HG03342 (cell line): ENCODE results near the gene POLD3.

Experiments used
- ATAC-seq: cut with Tn5 transposase; IDR thresholded peaks from one replicate; pipeline ENCODE4 v1.9.1; 2021; ENCODE audit warnings: mild to moderate bottlenecking, moderate library complexity; ENCODE audit not compliant: unreplicated experiment

POLD3 gene, protein sequence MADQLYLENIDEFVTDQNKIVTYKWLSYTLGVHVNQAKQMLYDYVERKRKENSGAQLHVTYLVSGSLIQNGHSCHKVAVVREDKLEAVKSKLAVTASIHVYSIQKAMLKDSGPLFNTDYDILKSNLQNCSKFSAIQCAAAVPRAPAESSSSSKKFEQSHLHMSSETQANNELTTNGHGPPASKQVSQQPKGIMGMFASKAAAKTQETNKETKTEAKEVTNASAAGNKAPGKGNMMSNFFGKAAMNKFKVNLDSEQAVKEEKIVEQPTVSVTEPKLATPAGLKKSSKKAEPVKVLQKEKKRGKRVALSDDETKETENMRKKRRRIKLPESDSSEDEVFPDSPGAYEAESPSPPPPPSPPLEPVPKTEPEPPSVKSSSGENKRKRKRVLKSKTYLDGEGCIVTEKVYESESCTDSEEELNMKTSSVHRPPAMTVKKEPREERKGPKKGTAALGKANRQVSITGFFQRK

DNA sequence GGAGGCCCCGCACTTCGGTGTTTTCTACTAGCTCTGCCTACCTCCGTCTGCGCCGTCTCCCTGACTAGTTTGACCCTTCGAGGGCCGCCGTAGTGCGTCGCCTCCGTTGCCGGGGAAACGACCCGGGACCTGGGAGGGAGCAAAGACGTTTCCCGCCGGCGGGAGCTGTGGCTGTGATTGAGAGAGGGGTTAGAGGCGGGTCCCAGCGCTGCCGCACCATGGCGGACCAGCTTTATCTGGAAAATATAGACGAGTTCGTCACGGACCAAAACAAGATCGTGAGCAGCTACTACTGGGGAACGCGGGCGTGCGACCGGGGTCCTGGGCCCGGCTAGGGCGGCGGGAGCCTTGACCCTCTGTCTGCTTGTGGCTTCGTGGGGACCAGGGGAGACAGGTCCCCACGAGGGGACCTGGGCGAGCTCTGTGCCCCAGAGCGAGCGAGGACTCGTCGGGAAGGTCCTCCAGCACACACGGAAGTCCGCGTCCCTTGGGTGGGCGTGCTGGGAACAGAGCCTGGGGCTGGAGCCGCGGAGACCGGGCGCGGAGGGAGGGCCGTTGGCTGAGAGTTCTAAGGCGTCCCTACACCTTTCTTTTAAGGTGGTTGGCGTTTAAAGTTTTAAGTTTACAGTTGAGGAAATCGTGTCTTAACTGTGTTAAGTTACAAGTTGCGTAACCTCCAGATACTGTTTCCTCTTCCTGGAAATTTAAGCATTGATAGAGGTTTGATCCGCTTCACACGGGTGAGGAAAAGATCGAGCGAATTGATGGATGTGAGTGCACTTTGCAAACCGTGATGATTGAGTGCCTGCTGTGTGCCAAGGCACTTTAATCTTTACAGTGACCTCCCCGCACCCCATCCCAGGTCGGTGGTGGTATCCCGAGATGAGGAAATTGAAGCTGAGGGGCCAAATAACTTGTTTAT is at the start of gene POLD3:
Gene POLD3, plus strand, starts transcription at position 142 of the 922 bp plus-strand sequence. Its CDS starts 77 bp downstream, at position 219.
- peak; percentile 86 for ATAC-seq

DNA sequence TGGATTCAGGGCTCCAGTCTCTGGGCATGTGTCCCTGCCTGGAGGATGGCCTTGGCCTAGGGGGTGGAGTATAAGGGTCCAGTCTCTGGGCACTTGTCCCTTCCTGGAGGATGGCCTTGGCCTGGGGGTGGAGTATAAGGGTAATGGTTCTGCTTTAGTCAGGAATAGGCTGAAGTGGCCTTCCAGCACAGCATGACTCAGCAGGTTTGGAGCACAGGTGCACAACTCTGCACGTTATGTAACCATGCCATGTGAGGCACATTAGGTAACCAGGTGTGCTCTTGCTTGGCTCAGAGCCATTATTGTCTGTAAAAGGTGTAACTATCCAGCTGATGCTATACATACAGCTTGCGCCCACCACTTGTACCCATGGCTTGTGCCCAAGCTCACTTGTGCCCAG is 48.4 kb upstream of the POLD3 start:
- ATAC-seq, result no peak

DNA sequence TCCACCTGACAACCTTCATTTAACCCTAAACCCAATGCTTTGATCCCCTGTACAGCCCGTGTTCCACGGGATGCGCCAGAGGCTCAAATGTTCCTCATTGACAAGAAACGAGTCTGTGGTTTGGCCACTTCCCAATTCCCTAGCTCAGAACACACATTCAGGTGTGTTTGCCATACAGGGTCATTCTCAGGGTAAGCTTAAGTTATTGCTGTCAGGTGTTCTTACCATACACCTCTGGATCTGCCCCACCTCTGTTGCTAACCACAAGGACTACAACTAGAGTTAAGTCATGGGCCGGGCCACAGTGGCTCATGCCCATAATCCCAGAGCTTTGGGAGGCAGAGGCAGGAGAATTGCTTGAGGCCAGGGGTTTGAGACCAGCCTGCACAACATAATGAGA is 45.6 kb upstream of the POLD3 start:
- no peak for ATAC-seq

DNA sequence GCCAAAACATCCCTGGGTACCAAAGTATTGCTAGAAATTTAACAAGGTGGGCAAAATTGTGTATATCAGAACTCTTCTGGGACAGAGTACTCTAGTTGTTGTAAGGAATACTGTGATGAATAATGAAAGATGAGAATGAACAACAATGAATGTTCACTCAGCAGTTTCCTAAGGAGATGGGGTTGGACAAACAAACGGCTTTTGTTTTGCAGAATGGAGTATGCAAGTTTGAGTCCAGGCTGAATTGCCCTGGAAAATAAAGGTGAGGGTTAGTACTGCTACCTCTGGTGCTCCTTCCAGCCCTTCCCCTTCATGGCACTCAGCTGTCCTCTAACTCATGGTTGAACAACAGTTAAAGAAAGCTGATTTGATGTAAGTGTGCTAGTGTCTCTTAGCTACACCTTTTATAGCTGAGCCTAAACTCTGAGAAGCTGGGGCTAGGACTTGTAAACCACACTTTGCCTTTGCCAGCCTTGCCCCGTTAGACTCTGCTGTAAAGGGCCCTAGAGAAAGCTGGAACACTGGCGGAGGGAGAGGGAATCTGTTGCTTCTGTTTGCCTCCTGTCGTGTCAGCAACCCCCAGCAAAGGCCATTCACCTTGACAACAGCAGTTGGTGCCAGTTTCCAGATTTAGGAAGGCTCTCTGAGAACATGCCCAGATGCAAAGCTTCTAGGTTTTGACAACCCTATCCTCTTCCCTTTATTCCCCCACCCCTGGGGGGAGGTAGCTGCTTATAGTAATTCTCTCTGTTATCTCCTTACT is 41.2 kb upstream of the POLD3 start:
- ATAC-seq, result no peak

DNA sequence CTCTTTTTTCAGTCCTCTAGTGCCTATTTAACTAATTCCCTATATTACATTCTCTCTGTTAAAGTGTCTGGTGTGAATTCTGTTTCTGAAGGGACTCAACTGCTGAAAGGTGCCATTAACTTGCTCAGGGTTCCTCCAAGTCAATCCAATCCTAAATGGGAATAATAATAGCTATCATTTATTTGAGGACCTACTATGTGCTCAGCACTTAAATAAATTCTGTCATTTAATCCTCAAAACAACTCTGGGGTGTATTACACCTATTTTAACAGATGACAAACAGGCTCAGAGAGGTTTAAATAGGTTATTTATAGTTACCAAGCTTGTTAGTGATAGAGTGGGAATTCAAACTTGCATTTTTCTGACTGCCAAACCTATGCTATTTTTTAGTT is 40.6 kb upstream of the POLD3 start:
- no peak for ATAC-seq

DNA sequence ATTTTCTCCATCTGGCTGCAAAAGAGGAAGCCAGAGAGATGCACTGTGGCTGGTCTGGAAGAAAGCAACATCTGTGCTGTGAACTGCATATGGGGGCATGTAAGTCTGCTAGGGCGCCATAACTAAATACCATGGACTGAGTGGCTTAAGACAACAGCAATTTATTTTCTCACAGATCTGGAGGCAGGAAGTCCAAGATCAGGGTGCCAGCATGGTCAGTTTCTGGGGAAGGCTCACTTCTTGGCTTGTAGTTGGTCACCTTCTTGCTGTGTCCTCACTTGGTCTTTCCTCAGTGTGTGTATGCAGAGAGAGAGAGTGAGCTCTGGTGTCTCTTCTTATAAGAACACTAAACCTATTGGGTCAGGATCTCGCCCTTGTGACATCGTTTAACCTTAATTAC is 34.9 kb upstream of the POLD3 start:
- ATAC-seq, result no peak

DNA sequence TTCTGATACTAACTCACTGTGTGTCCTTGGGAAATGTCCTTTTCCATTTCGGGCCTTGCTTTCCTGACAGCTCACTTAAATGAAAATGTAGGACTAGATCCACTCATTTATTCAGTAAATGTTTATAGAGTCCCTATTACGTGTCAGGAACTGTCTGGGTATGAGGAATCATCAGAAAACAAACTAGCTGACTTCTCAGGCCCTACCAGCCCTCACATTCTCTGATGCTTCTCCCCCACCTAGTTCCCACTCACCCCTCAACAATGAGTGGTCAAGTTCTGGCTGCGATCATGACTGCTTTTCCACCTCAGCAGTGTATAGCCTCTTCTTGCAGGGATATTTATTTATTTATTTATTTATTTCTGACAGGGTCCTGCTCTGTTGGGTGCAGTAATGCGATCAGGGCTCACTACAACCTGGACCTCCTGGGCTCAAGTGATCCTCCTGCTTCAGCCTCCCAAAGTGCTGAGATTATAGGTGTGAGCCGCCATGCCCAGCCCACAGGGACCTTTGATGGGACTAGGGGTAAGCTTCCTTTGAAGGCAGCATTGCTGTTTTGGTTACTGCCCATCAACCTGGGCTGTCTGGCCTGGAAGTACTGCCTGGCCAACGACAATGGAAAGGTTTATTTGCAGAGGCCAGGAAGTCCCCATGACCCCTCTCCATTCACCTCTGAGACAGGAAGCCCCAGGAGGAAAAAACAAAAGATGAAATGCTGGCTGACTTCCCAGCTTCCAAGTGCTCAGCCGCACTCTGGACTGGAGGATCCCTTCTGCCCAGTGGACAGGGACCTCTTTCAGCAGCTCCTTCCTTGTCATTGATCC is 33.1 kb upstream of the POLD3 start:
- ATAC-seq, result no peak

DNA sequence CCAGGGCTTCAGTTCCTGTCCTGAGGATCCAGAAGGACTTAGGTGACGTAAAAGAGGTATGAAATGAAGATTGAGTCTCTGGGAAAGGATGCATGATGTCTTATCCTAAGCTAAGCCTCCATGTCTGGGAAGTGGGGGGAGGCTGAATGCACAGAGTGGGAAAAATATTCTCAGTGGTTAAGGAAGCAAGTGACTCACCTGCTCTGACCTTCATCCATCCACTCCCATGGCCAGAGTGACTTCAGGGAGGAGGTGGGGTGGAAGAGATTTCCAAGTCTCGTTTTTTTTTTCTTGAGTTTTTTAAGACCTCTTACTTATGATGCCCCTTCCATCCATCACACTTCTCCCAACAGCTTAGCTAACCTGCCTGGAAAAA is 32.5 kb upstream of the POLD3 start:
- no peak for ATAC-seq

DNA sequence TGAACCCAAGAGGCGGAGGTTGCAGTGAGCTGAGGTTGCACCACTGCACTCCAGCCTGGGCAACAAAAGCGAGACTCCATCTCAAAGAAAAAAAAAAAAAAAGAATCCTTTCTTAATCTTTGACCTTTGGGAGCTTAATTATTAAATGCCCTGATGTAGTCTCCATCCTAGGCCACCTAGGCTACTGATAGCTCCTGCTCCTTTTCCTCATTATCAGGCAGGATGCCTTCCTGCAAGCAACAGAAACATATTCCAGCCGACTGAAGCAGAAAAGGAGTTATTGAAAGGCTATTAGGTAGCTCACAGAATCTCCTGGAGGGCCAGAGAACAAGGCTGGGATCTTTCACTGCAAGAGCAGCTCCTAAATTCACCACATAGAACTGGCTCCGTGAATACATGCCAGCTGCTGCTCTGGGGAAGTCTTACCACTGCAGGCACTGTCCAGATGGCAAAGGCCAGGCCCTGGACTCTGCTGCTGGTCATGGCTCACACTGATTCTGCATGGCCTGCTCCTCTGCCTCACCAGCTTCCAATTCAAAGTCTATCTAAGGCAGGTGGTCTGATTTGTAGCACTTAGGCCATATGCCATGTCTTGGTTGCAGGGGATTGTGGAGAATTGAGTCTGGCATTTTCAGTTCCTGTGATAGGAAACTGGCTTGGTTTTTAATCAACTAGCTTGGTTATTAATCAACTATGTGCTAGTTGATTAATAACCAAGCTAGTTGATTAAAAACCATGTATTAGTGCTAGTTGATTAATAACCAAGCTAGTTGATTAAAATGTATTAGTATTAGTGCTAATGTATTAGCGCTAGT is 26.0 kb upstream of the POLD3 start:
- ATAC-seq, result no peak

DNA sequence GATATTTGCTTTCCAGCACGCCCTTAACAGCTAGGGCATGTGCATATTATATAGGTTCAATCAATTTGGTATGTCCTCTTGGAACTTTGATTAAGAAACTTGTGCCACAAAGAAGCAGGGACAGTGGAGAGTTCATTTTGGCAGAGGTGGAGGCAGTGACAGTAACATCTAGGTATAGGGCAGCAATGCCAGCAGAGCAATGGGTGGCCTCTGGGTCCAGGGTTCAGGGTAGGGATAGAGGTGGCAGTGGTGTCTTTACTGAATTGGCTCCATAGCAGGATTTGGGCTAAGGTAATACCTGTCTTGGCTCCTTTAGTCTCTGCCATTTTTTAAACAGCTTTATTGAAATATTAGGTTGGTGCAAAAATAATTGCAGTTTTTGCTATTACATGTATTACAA is 24.4 kb upstream of the POLD3 start:
- ATAC-seq, result no peak

DNA sequence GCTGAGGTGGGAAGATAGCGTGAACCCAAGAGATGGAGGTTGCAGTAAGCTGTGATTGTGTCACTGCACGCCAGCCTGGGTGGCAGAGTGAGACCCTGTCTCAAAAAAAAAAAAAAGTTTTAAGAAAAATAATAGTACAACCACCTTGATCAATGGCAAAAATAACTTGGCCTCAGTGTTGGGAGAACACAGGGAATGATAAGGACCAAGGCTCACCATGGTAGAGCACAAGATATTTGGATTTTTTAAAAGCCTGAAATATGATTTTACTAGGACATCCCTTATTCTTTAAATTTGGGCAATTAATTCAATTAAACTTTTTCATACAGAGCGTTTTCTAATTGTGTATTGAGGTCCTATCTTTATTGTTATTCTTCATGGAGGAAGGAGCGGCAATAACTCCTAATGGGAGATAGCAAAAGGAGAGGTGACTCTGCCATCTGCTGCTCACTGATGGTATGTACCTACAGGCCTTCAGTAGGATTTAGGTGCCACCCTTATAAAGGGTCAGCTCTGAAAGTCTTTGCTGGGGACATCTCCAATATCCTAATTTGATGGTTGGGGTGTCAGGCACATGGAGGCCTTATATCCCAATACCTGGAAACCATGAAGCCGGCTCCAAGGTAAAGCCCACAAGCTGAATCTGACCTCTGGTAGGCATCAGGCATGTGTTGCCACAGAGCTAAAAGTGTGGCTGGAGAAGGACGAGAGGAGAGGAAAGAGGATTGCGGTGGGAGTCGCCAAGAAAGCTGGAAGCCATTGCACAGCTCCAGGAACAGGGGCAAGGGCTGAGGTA is 21.9 kb upstream of the POLD3 start:
- ATAC-seq, result no peak

DNA sequence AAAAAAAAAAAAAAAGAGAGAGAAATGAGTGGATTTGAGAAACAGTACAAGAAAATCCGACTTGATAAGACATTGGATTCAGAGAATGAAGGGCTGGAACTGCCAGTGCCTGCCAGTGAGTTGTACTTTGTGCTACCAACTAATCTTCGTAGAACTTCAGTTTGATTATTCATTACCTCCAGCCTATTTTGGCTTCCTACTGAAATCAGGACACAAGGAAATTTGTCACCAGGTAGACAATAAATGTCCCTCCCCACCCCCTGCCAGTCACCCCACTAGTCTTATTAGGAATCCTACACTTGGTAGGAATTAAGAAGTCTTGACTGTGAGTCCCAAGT is 21.4 kb upstream of the POLD3 start:
- no peak for ATAC-seq

DNA sequence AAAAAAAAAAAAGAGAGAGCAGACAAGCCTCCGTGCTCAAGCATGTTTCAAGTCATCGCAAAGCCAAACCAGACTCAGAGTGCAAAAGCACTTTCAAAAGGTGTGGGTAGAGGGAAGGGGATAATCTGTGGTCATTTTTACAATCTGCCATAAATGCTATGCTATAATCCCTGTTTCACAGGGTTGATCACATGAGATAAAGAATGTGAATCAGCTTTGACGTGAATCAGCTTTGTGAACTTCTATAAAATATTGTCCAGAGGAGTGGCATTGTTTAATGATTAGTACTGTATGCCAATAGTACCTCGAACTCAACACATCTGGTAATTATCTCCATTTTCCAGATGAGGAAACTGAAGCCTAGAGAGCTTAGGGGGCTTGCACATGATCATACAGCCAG is 20.0 kb upstream of the POLD3 start:
- no peak for ATAC-seq

DNA sequence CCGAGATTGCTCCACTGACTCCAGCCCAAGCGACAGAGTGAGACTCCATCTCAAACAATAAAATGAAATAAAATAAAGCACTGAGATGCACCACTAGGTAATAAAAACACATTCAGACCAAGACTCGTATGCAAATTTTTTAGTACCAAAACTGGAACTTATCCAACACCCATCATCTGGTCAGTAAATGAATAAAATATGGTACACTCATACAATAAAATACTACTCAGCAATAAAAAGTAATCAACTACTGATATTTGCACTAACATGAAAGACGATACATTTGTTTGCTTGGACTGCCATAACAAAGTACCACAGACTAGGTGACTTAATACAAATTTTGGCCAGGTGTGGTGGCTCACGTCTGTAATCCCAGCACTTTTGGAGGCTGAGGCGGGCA is 17.8 kb upstream of the POLD3 start:
- ATAC-seq, result no peak

DNA sequence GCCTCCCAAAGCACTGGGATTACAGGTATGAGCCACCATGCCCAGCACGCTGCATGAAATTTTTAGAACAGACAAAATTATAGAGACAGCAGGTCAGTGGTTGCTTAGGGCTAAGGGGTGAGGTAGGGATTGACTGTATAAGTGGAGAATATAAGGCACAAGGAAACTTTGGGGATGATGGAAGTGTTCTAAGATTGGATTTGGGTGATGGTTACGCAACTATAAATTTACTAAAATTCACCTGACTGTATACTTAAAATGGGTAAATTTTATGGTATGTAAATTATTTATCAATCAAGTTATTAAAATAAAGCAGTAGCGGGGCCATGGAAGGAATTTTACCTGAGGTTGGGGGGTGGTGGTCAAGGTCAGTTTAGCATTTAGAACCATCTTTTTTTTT is 16.4 kb upstream of the POLD3 start:
- ATAC-seq, result no peak

DNA sequence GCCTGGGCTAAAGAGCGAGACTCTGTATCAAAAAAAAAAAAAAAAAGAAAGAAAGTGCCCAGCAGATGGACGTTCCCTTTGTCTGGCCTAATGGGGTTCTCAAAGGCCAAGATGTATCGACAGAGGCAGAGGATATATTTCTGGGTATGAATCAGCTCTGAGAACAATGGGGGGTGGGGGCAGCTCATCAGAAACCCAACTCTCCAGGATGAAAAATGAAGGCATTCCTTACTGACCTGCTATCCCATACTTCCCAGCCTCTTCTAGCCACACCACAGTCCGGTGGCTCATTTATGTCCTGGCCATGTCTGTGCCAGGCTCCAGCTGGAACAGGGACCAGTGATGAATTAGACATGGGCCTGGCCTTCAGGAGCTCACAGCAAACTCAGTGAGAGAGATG is 15.2 kb upstream of the POLD3 start:
- no peak for ATAC-seq

DNA sequence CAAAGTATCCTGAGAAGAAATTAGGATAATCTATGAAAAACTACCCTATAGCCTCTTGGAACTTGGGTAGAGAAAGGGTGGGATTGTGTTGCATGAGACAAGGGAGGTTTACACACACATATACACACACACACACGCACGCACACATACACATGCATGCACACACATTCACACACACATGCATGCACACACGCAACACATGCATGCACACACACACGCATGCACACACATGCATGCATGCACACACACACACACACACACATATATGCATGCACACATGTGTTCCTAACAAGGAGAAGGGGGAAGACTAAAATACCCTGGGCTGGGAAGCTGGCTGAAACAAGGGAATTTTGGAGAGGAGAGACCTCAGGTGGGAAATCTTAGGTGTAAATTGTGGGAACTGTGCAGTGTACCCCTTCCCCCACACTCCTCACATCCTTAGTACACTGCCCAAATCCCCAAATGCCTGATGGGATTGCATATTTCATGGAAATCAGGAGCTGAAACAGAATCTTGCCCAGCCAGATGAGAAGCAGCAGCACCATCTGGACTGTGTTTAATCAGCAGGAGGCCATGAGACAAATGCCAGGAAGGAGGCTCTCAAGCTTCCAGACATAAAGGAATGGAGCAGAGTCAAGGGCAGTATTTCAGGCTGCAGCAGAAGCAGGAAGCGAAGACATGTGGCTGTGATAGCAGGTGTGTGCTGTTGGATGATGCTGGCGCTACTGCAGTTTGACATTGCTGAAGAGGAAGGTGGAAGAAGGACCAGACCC is 14.6 kb upstream of the POLD3 start:
- no peak for ATAC-seq
